ENCODE results near the gene NAP1L4. TPM values are rescaled to one million over a fixed set of nuclear protein-coding genes. Genes with fewer than 3 reads are reported as not detected.

The NAP1L4 gene
- total RNA-seq, 1 experiment from 2014 or later = 212 TPM

- Histone ChIP-seq H3K4me1 (ENCODE audit: insufficient read depth, low read length) (no peaks in the 10 kb centered on the region), H4K5ac (ENCODE audit: insufficient read length, low read depth, low read length) (no peak overlapping the region), H3K18ac (ENCODE audit: insufficient read length, low read depth, low read length) (no peak overlapping the region), H3K9me3 (ENCODE audit: control insufficient read depth, low read depth, low read length) (no peaks in the 10 kb centered on the region), H3K14ac (ENCODE audit: insufficient read depth, low read length) (no peak overlapping the region), H2AK5ac (ENCODE audit: insufficient read length, low read length) (no peak overlapping the region), H4K20me1 (ENCODE audit: control insufficient read depth, insufficient read depth, insufficient read length) (peaks cover 2% of the 10 kb centered on the region), H3K27ac (ENCODE audit: insufficient read length, low read depth, low read length) (no peak overlapping the region), H3K4me2 (ENCODE audit: insufficient read depth, insufficient read length, low read length) (no peak overlapping the region), H2BK5ac (ENCODE audit: insufficient read length, low read length) (no peak overlapping the region), H2BK15ac (ENCODE audit: low read depth, low read length) (no peak overlapping the region), H4K8ac (replicated peaks; ENCODE audit: insufficient read length, low read depth, low read length) (no peak overlapping the region), H4K91ac (ENCODE audit: insufficient read length, low read depth, low read length) (no peak overlapping the region), H3T11ph (ENCODE audit: low read length) (no peak overlapping the region), H3K56ac (ENCODE audit: insufficient read length, low read depth, low read length) (no peak overlapping the region), H2BK120ac (ENCODE audit: low read depth, low read length, poor library complexity, severe bottlenecking) (no peak overlapping the region), H3K9ac (ENCODE audit: extremely low read depth, insufficient read length, low read length) (no peak overlapping the region), H3K4ac (ENCODE audit: low read depth, low read length) (no peak overlapping the region), H3K23ac (ENCODE audit: insufficient read length, low read depth, low read length) (no peak overlapping the region), H3K27me3 (ENCODE audit: insufficient read depth, low read length) (no peaks in the 10 kb centered on the region), H2AFZ (ENCODE audit: low read length) (no peak overlapping the region), H3K23me2 (ENCODE audit: insufficient read length, low read depth, low read length, poor library complexity, severe bottlenecking) (peaks cover 18% of the 10 kb centered on the region), H3K79me1 (ENCODE audit: insufficient read depth, low read depth, low read length, poor library complexity, severe bottlenecking) (no peaks in the 10 kb centered on the region), H2BK12ac (ENCODE audit: insufficient read length, low read depth, low read length) (no peak overlapping the region), H2BK20ac (ENCODE audit: low read depth, low read length, poor library complexity, severe bottlenecking) (no peak overlapping the region), H3K79me2 (ENCODE audit: insufficient read depth, low read length) (peaks cover 13% of the 10 kb centered on the region; the same call in 1 of the 2 replicates)
- peak; percentile 16; the same call in 1 of the 3 replicates for TF ChIP-seq CTCF (conservative IDR thresholded peaks at IDR 0.05)
- WGBS (ENCODE audit: extremely low coverage, insufficient read length, low lambda C conversion rate) = no CpG with 5 or more reads among the region's 13 CpGs
- peaks cover 7 to 11% of the 10 kb centered on the region in 2 experiments for H3K4me1 Mint-ChIP-seq
- H3K27me3 Mint-ChIP-seq (ENCODE audit: low read depth) = no peaks in the 10 kb centered on the region
- no peaks in the 10 kb centered on the region; a peak in 1 of 5 replicates for H3K9me3 Mint-ChIP-seq
- DNase-seq = no peak
- H3K4me3 Mint-ChIP-seq = no peak overlapping the region
- H3K27ac Mint-ChIP-seq = no peak overlapping the region
- peaks cover 2 to 8% (median 7%) of the 10 kb centered on the region in 3 experiments; a peak in 4 of 7 replicates for H3K36me3 Mint-ChIP-seq (ENCODE audit: insufficient read depth in 1 of 3, low read depth in 3 of 3)
Measured at GRCh38 chr11:2995031-2995561, 3.0 kb upstream of the NAP1L4 start.

Data from H9 (cell line).